Iris pigment epithelial cell (primary cell): ENCODE measurements around the gene ABHD12.

ENCODE experiments used
- DNase-seq: peaks from one replicate; pipeline ENCODE4 v3.0.0-alpha.2; 2011; ENCODE audit warnings: low read depth

Gene ABHD12

GRCh38 chr20:25257130-25257529 lies 133.5 kb downstream of the ABHD12 start:
- DNase-seq = no peak

- no peak for DNase-seq
Observed at GRCh38 chr20:25256226-25256859, 134.3 kb downstream of the ABHD12 start.

- no peak for DNase-seq
Observed at GRCh38 chr20:25254986-25255680, 135.5 kb downstream of the ABHD12 start.

DNA sequence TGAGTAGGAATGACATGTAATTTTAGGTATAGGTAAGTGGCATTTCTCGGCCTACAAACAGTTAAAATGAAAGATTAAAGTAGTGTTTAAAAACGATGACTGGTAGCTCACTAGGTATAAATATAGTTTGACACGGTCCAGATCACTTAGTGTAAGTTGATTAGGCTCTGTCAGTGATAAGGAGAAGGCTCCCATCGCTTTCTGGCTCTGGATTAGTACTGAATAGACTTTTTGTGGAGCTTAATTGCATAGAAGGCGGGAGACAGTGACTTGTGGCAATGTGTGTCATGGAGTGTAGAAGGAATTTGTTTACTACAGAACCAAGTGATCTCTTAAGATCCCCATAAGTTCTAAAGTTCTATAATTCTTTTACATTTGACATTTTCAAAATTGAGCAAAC lies 136.1 kb downstream of the ABHD12 start:
- no peak for DNase-seq

DNA sequence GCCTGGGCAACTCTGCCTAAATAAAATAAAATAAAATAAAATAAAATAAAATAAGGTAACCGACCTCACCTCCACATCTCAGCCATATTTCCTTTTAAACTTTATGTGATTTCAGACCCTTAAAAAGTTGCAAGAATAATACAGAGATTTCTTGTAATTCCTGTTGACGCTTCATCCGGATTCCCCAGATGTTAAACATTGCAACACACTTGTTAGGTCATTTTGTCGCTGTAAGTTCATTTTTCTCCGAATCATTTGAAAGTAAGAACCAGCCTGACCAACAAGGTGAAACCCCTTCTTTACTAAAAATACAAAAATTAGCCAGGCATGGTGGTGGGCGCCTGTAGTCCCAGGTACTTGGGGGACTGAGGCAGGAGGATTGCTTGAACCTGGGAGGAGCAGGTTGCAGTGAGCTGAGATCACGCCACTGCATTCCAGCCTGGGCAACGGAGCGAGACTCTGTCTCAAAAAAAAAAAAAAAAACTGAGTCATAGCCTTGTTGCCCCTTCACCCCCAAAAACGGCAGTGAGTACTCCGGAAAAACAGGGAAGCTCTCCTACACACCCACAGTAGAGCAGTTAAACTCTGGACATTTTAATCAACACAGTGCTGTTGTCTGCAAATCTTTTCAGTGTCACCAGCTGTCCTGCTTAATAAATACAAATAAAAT lies 136.9 kb downstream of the ABHD12 start:
- DNase-seq = peak; percentile 48

DNA sequence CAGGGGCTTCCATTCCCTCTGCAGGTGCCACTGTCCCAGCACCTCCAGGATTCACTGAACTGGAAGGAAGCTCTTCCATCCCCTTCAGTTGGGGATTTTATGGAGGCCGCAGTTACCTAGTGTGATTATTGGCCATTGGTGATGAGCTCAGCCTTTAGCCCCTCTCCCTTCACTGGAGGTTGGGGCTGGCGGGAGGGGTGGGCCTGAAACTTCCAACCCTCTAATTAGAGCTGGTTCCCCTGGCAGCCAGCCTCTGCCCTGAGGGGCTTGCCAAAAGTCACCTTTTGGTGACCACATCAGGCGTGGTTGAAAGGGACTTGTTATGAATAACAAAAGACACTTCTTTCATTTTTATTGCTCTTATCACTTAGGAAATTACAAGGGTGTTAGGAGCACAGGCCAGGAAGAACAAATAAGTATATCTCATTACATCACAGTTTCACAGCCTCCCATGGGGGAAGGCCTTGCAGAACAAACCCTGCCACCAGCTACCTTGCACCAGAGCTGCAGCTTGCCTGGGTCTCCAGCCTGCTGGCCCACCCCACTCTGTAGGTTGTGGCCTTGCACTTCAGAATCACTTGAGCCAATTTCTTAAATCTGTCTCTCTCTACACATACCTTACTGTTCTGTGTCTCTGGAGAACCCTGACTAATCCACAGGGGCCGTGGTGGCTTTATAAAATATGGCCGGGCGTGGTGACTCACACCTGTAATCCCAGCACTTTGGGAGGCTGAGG lies 137.8 kb downstream of the ABHD12 start:
- DNase-seq = no peak

GRCh38 chr20:25252230-25252651 lies 138.4 kb downstream of the ABHD12 start:
- DNase-seq = no peak

GRCh38 chr20:25251558-25251957 lies 139.1 kb downstream of the ABHD12 start:
- peak; percentile 53 for DNase-seq

- no peak for DNase-seq
Observed at GRCh38 chr20:25251019-25251418, 139.6 kb downstream of the ABHD12 start.

DNA sequence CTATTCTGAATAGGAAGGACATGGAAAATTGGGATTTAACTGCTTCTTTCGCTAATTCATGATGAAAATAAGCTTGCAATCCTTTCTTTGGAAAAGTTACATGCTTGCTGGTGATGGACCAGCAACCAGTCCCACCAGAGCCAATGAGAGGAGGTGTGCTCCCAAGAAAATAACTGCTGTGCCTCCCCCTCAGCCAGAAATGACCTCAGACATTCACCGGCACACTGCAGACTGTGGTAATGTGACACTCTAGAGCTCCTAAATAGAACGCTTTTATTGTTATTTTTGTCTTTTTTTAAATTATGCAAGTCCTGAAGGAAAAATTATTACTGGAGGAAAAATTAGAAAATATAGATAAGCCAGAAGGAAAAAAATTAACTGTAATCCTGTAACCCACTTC lies 140.1 kb downstream of the ABHD12 start:
- DNase-seq = peak; percentile 71
